ENCODE results near the gene DACH1. TPM values are rescaled to one million over a fixed set of nuclear protein-coding genes. Genes with fewer than 3 reads are reported as not detected.

Gene DACH1
- polyA plus RNA-seq, 1 donor, result 8.1 TPM

DNA sequence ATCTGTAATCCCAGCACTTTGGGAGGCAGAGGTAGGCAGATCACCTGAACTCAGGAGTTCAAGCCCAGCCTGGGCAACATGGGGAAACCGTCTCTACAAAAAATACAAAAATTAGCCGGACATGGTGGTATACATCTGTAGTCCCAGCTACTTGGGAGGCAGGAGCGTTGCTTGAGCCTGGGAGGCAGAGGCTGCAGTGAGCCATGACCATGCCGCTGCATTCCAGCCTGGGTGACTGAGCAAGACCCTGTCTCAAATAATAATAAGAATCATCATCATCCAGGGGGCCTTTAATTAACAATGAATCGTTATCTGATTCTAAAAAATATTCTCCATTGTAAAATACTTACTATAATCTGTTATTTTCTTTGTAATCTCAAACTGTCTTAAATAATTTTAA lies 283.4 kb downstream of the DACH1 start:
- DNase-seq (ENCODE audit: low read depth), result no peak

DNA sequence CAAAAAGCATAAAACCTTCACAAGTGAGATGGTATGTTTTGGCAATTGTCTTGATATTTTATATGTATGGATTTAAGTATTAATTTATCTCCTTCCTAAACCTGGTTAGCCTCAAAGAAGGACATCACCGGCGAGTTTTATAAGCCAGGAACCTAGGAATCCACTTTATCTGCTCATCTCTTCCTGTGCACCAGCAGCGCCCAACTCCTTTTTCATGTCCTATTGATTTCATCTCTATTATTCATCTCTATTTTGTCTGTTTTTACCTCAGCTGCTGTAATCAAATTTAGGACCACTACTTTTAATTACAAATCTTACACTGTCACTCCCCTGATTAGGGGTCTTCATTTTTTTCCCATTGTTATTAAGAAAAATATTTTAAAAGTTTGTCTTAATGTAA lies 286.4 kb downstream of the DACH1 start:
- DNase-seq (ENCODE audit: low read depth), result no peak

DNA sequence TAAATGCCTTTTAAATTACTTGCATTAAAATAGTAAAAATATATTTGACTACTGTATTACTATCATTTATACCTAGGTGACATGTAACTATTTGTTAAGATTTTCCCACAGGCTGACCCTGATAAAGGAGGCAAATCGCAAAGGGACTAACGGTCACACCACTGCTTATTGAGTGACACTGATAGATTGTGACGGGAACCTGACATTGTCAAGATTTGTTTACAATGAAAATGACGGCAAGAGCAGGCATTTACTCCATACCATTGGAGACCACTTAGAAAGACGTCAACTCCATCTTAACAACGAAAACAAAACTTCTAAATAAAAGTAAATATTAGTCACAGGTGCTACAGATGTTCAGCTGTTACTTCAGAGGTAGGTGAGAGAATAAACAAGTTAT lies 289.0 kb downstream of the DACH1 start:
- DNase-seq (ENCODE audit: low read depth), result no peak

DNA sequence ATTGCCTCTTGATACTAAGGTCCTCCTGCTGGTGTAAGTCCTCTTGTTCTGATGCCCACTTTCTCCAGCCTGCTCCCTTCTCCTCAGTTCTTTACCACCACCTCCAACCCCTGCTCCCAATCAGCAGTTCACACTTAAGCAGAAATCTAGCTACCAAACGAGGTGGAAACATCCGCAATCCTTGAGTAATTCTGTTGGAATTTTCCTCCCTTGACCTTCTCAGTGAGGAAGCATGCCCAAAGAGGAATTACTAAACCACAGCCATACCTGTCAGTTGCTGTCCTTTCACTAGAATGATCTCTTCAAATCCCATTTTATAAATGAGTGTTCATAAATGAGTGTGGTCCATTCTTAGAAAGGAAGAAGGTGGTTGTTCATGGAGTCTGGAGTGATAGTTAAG lies 289.9 kb downstream of the DACH1 start:
- DNase-seq (ENCODE audit: low read depth), result no peak

DNA sequence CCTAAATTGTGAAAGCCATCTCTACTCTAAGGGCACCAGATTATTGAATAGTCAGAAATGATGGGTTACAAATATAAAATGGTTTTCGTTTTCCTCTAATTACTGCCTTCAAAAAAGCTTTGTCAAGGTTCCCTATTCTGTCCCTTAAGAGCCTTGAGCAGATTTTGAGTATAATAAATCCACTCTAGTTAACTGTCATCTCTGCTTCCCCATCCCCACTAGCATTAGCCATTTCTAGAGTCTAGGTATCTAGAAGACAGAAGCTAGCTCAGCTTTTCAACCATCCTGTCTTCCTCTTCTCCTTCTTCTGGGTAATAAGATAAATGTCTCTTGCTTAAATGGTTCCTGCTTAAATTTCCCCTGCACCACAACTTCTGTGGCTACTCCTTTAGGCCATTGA lies 290.4 kb downstream of the DACH1 start:
- no peak for DNase-seq (ENCODE audit: low read depth)

DNA sequence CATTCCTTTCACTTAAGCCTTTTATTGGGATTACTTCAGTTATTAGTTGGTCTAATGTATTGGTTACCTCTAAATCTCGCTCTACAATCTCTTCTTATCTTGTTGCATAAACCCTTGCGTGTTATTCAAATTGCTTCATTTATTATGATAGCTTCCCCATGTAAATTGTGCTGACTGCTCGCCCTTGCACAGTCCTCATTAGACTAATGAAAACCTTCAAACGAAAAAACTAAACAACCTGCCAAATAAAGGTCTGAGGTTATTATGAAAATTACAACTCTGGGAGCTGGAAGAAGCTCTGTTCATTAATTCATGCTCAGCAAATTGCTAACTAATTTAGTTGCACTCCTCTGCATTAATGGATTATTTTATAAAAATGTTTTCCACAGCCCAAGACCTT lies 320.1 kb downstream of the DACH1 start:
- no peak for DNase-seq (ENCODE audit: low read depth)

DNA sequence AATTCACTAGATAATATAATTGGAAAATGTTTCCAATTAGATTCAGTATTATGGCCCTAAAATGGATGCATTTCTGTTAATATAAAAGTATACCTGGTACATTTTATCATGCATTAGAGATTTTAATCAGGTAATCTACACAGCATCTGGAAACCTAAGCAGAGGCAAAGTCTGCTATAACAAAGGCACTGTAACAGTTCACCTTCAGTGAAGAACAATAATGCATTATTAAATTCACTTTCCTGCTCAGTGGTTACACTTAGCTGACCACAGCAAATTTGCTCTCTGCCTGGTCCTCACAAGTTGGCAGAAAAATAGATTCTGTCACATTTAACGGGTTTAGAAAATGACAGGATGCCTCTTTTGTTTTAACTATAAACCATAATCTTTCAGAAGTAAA lies 326.9 kb downstream of the DACH1 start:
- no peak for DNase-seq (ENCODE audit: low read depth)

DNA sequence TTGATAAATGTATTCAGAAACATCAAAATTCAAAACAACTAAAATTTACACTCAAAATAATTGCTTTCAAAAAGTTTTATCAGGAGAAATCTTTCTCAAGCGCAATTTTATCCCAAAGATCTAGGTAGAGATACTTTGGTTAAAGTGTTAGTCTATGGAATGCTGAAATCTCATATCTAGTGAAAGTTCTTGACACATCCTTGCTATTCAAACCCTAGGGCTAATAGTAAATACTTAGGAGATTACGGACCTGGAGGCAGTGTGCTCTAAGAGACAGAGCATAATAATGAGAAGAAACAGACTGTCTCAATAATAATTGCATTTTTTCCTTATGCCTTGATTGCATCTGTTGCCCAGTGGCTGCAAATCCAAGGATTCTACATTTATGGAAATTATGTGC lies 330.8 kb downstream of the DACH1 start:
- no peak for DNase-seq (ENCODE audit: low read depth)

DNA sequence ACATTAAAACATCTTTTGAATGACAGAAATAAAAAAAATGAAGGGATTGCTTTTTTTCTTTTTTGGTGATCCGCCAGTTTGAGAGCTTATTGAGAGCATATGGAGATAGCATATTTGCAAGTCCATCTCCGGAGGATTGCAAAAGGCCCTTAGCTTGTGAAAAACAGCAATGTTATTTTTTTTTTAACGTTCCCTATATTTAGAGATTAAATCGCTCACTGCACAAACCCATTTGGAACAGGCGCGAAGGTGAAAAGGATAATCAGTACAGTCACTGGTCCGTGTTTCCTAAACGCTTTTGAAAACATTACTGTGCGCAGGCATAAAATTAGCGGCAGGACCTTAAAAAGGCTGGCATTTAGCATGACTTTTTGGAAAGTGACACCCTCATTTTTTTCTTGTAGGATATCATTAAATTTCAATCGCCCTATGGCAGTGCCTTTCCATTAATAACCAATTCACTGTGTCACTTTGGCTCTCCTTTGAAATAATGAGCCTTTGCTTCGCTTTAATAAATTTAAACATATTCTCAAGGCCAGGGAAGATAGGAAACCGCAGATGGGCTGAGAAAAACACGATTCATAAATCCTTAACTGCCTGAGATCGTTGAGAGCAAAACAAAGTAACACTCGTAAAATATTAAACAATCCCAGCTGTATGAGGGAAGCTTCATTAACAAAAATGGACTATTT lies 342.2 kb downstream of the DACH1 start:
- no peak for DNase-seq (ENCODE audit: low read depth)

DNA sequence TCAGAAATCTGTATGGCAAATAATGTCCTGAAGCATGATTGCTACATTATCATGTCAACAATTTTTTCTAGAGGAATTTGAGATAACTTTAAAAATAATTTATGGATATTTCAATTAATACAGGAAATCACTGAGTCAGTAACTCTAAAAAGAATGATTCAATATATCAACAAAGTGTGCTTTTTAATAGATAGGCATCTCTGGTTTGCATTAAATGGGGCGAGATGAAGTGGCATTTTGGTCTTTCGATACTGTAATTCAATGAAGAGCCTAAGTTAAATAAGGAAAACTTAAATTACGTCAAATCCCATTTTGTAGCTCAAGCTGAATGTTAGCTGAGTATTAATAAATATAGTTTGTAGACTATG lies 342.8 kb downstream of the DACH1 start:
- no peak for DNase-seq (ENCODE audit: low read depth)

DNA sequence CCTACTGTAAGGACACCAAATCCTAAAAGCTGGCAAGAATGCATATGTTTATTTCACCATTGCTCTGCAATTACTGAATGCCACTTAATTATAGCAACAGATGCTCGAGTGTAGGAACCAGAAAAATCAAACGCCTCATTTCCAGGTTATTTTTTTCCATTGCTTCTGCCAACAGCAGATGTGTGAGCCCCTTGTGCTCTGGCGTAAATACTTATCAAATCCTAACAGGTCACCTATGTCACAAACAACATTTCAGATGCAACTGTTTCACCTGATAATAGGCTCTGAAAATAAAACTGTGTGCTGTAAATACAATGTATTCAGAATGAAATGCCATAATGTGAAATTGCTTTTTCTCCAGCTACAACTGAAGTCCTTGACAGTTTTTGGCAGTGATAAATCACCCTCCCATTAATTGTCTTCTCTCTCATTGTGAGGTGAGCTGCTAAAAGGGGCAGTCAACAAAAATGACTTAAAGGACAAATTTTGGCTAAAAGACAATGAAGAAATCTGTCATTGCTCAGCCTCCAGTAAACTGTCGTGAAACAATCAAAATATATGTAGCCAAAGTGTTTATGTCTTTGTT lies 344.0 kb downstream of the DACH1 start:
- no peak for DNase-seq (ENCODE audit: low read depth)

DNA sequence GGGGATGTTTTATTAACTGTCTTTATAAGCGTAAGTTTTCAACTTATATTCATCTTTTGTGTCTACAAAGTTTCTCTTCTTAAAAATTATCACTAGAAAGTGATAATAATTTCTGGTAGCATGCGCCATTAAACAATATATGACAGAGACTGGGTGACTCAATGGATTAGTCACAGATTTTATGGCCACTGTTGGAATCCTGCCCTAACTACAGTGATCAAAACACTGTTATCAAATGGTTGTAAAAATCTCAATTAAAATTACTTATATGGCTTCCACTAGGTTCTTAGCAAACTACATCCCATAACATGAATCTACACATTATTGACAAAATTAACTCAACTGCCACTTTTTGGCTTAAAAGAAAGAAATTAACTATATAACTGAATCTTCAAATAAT lies 350.0 kb downstream of the DACH1 start:
- no peak for DNase-seq (ENCODE audit: low read depth)

DNA sequence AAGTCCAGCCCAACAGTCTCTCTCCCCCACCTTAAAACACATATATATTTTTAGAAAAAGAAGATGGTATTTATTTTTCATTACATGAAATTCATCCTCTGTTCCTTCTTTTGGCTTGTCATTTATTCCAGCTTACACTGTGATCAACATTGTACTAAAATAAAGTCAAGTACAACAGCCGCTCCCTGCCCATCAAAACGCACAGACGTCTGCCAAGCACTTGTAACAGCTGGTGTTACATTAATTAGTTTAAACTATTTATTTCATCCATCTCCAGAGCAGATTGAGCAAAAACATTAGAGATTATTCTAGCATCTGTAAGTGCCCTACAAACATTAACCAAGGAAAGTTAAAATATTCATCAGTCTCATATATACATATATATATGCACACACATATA lies 350.5 kb downstream of the DACH1 start:
- no peak for DNase-seq (ENCODE audit: low read depth)

DNA sequence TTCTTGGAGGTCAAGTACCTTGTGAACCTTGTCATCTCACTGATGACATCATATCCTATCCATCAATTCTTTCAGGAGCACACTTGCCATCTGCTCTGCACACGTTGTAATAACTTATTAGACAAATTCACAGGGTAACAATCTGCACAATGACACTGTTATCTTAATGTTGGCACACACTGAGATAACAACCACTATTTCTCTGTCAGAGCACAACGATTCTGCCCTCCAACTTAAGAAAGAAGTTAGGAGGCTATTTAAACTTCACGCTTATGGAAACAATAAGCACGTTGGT lies 351.3 kb downstream of the DACH1 start:
- DNase-seq (ENCODE audit: low read depth), result no peak

DNA sequence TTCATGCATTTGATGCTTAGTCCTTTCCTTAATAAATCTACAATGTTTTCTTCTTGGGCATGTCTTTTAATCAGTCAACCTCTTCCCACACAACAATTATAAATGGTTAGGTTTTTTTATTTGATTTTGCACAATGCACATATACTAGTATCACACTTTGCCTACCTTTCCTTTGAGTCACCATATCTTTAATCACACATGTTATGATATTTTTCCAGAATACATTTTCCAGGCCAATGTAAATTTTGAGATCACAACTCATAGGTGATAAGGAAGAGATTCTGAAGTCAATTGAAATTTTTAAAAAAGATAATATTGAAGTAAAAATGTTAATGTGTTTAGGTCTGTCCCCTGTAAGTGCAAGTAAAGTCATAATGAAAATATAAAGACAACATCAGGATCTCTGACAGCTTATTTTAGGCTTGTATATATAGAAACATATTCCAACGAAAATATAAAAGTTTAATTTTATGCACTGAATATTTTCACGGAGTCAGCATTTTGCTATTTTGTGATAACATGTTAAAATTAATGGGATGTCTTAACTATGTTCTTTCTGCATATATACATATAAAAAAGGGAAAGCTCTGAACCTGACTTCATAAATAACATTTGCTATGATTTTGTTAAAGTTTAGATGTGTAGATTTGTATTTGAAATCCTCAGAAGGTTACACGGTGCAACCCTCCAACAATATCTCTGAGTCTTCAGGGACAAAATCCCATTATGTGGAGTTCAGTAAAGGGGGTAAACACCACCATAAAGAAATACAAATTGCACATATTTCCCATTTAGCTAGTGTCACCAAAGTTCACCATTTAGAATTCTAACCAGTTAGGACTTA lies 351.9 kb downstream of the DACH1 start:
- DNase-seq (ENCODE audit: low read depth), result no peak

DNA sequence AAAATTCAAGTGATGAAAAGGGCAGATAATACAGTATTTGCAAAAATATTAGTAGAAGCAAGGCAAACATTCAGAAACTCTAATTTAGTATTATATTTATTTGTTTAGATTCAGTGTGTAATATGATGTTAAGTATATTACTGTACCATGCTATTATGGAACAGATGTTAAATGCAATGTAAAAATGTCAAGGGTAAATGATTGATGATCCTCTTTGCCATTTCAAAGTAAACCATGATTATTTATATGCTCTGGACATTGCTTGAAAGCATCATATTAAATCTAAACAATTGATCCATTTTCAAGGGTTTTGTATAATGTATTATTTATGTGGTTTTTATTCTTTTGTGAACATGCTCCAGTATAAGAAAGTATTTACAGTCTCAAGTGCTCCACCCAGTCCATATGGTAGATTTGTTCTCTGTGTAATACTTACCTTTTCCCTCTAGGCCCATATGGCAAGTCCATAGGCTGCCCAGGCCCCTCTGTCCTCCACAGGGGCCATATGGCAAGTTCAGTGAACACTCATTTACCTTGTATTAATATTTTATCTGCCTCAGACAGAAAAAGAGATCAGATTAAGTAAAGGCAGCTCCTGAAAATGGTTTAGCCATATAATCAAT lies 353.5 kb downstream of the DACH1 start:
- DNase-seq (ENCODE audit: low read depth), result no peak

DNA sequence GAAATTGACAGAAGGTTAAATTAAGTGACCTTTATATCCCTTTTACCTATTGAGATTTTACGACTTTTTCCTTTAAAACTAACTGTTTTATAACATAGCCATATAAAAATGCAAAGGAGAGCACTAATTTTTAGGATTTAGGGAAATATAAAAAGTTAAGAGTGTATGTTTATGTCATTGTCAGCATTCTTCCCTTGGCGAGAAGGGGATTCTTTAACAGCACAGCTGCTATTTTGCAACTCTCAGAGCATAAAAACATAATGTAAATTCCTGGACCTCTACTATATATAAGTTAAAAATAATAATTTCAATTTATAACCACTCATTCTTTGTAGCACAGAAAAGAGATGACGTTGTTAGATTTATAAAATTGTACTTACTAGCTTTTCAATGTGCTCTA lies 363.2 kb downstream of the DACH1 start:
- no peak for DNase-seq (ENCODE audit: low read depth)

DNA sequence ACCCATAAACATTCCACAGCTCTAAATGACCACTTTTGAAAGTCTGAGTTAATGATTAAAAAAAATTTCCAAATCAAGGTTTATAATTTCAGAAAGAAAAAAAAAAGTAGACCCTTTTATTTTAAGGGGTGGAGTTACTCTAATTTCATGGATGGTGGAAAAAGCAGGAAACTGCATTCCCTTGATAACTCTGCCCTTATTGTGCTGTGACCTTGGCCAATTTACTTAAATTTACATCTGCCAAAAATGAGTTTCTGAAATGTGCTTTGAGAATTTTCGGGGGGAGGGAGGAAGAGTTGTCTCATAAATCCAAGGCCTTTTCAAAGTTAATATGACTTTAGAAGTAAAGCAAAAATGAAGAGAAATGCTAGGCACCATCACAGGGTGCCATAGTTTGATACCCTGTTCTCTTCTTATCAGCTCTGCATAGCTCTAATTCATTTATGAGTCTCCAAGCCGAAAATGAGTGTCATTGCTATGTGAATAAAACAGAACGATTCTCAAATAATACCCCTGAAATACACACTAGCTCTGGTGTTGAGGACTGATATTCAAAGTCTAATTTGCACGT lies 367.0 kb downstream of the DACH1 start:
- DNase-seq (ENCODE audit: low read depth), result no peak

DNA sequence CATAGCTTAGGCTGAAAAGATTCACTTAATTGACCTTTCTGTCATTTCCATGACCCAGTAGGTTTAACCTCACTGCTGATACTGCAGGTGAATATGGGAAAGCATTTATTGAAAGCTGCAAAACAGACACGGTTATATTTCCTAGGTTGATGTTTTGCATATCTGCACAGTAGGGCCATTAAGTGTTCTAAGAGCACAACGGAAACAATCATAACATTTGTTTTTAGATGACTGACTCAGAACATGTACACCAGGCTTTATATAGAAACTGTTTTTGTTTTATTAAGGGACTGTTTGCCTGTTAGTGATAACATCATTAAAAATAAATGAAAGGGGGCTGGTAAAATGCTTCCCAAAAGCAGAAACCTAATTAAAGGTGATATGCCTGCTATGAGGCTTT lies 367.8 kb downstream of the DACH1 start:
- no peak for DNase-seq (ENCODE audit: low read depth)

DNA sequence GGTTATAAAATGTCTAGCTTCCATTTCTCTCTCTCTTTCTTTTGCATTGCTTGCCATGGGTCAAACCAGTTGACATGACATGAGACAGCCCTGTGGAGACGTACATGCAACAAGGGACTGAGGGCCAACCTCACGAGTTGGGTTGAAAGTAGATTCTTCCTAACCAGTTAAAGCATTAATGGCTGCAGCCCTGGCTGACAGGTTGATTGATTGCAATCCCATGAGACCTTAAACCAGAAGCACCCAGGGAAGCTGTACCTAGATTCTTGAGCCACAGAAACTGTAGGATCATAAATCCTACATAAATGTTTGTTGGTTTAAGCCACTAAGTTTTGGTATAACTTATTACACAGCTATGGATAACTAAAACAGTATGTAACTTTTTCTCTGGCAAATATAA lies 373.8 kb downstream of the DACH1 start:
- no peak for DNase-seq (ENCODE audit: low read depth)

DNA sequence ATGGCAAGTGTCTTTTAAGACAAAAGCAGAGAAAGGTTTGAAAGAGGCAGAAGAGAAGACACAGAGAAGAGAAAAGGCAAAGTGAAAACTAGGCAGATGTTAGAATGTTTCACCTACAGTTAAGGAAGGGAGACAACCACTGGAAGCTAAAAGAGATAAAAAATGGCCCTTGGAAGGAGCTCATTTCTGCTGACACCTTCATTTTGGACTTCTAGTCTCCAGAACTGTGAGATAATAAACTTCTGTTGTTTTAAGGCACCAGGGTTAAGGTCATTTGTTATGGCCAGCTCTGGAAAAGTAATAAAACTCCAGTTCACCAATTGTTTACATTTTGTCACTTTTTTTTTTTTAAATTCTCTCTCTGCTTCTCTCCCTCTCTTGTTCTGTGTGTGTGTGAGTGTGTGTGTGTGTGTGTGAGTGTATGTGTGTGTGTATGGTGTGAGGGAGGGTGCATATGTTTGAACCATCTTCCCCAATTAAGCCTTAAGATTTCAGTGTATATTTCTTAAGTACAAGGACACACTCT lies 374.6 kb downstream of the DACH1 start:
- no peak for DNase-seq (ENCODE audit: low read depth)

DNA sequence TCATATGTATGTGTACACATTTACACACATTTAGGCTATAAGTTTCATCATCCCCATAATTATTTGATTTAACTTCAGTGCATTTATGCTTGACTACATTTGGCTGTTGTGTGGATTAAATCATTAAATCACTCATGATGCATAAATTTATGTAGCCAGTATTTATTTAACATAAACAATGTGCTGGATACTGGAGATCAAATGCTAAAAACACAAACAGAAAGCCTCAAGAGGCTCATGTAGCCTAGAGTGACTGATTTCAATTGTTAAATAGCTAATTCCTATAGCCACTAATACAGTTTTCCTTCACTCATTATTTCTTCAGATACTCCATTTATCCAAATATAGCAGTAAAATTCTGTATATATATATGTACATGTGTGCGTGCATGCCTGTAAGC lies 376.0 kb downstream of the DACH1 start:
- DNase-seq (ENCODE audit: low read depth), result no peak

Measured in forelimb muscle (tissue), 1 donor.